Measurements from ENCODE around the gene SLC25A1.

The SLC25A1 gene

GRCh38 chr22:19175026-19175601, 3.4 kb downstream of the SLC25A1 start:
- no peak for TF ChIP-seq REST (IDR thresholded peaks at IDR 0.05; ENCODE audit: low read depth)
- no peak for TF ChIP-seq MAX (IDR thresholded peaks at IDR 0.05)
- no peak for TF ChIP-seq CREB1 (IDR thresholded peaks at IDR 0.05; ENCODE audit: low read depth)
- TF ChIP-seq EGR1 (IDR thresholded peaks at IDR 0.05): no peak
- TF ChIP-seq TCF12 (IDR thresholded peaks at IDR 0.05; ENCODE audit: low read depth): no peak
- TF ChIP-seq RAD21 (IDR thresholded peaks at IDR 0.05; ENCODE audit: low read depth): no peak
- no peak for TF ChIP-seq YY1 (IDR thresholded peaks at IDR 0.05; ENCODE audit: low read depth)
- TF ChIP-seq ZBTB7A (IDR thresholded peaks at IDR 0.05; ENCODE audit: low read depth): no peak
- TF ChIP-seq CEBPB (IDR thresholded peaks at IDR 0.05): no peak
- no peak for TF ChIP-seq NFIC (IDR thresholded peaks at IDR 0.05)
- TF ChIP-seq EP300 (IDR thresholded peaks at IDR 0.05; ENCODE audit: borderline replicate concordance): no peak
- no peak for TF ChIP-seq TAF1 (IDR thresholded peaks at IDR 0.05; ENCODE audit: low read depth)
- no peak for TF ChIP-seq TEAD4 (IDR thresholded peaks at IDR 0.05)
- TF ChIP-seq FOXM1 (IDR thresholded peaks at IDR 0.05; ENCODE audit: borderline replicate concordance, low read depth): no peak
- TF ChIP-seq USF1 (IDR thresholded peaks at IDR 0.05): no peak

- TF ChIP-seq TEAD4 (IDR thresholded peaks at IDR 0.05) (peak; percentile 83), YY1 (IDR thresholded peaks at IDR 0.05; ENCODE audit: low read depth) (no peak), MAX (IDR thresholded peaks at IDR 0.05) (peak; percentile 17; the same call in 1 of the 2 replicates), FOXM1 (IDR thresholded peaks at IDR 0.05; ENCODE audit: borderline replicate concordance, low read depth) (no peak), NFIC (IDR thresholded peaks at IDR 0.05) (peak; percentile 51; the same call in 1 of the 2 replicates), TAF1 (IDR thresholded peaks at IDR 0.05; ENCODE audit: low read depth) (no peak), USF1 (IDR thresholded peaks at IDR 0.05) (no peak)
These were observed 4.2 kb downstream of the SLC25A1 start for GRCh38 chr22:19174106-19175025.

GRCh38 chr22:19173047-19174035, 5.2 kb downstream of the SLC25A1 start:
- no peak for TF ChIP-seq YY1 (IDR thresholded peaks at IDR 0.05; ENCODE audit: low read depth)

GRCh38 chr22:19172213-19173046, 6.1 kb downstream of the SLC25A1 start:
- no peak for TF ChIP-seq RAD21 (IDR thresholded peaks at IDR 0.05; ENCODE audit: low read depth)
- no peak for TF ChIP-seq YY1 (IDR thresholded peaks at IDR 0.05; ENCODE audit: low read depth)
- no peak for TF ChIP-seq NFIC (IDR thresholded peaks at IDR 0.05)
- TF ChIP-seq REST (IDR thresholded peaks at IDR 0.05; ENCODE audit: low read depth): no peak
- no peak for TF ChIP-seq TEAD4 (IDR thresholded peaks at IDR 0.05)

GRCh38 chr22:19169947-19170318, 8.6 kb downstream of the SLC25A1 start:
- no peak for TF ChIP-seq REST (IDR thresholded peaks at IDR 0.05; ENCODE audit: low read depth)
- TF ChIP-seq RAD21 (IDR thresholded peaks at IDR 0.05; ENCODE audit: low read depth): no peak
- no peak for TF ChIP-seq FOXM1 (IDR thresholded peaks at IDR 0.05; ENCODE audit: borderline replicate concordance, low read depth)
- no peak for TF ChIP-seq TAF1 (IDR thresholded peaks at IDR 0.05; ENCODE audit: low read depth)
- no peak for TF ChIP-seq EGR1 (IDR thresholded peaks at IDR 0.05)
- no peak for TF ChIP-seq NFIC (IDR thresholded peaks at IDR 0.05)
- TF ChIP-seq CEBPB (IDR thresholded peaks at IDR 0.05): no peak
- TF ChIP-seq YY1 (IDR thresholded peaks at IDR 0.05; ENCODE audit: low read depth): no peak
- TF ChIP-seq TCF12 (IDR thresholded peaks at IDR 0.05; ENCODE audit: low read depth): no peak
- no peak for TF ChIP-seq CREB1 (IDR thresholded peaks at IDR 0.05; ENCODE audit: low read depth)
- no peak for TF ChIP-seq EP300 (IDR thresholded peaks at IDR 0.05; ENCODE audit: borderline replicate concordance)
- TF ChIP-seq MAX (IDR thresholded peaks at IDR 0.05): no peak
- no peak for TF ChIP-seq TEAD4 (IDR thresholded peaks at IDR 0.05)
- TF ChIP-seq ZBTB7A (IDR thresholded peaks at IDR 0.05; ENCODE audit: low read depth): no peak
- TF ChIP-seq USF1 (IDR thresholded peaks at IDR 0.05): no peak

Measured in Ishikawa (cell line).